ENCODE results near the gene KCNAB2.

KCNAB2 gene

GRCh38 chr1:6134741-6135510 is 89.2 kb downstream of the KCNAB2 start:
- no peak for DNase-seq

- DNase-seq: no peak
These were observed 91.0 kb downstream of the KCNAB2 start for GRCh38 chr1:6136516-6137220.

DNA sequence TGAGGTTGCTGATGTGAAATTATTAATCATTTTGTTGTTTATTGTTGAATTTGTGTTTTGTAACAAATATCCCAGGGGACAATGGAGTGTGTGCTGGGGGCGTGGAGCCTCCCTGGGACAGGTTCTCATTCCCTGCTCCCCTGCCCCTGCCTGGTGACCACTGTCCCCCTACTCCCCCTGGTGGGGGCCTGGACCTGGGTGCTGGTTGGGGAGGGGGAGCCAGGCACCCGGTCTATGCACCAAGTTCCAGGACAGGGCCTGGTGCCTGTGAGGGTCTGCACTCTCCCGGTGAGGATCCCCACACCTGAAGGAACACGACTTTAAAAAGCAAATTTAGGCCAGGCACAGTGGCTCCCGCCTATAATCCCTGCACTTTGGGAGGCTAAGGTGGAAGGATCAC is 92.1 kb downstream of the KCNAB2 start:
- no peak for DNase-seq

- no peak for DNase-seq
These were observed 94.7 kb downstream of the KCNAB2 start for GRCh38 chr1:6140413-6140812.

GRCh38 chr1:6141592-6141991 is 95.9 kb downstream of the KCNAB2 start:
- no peak for DNase-seq

- no peak for DNase-seq
These were observed 96.4 kb downstream of the KCNAB2 start for GRCh38 chr1:6142036-6142621.

GRCh38 chr1:6142734-6143133 is 97.0 kb downstream of the KCNAB2 start:
- DNase-seq: no peak

DNA sequence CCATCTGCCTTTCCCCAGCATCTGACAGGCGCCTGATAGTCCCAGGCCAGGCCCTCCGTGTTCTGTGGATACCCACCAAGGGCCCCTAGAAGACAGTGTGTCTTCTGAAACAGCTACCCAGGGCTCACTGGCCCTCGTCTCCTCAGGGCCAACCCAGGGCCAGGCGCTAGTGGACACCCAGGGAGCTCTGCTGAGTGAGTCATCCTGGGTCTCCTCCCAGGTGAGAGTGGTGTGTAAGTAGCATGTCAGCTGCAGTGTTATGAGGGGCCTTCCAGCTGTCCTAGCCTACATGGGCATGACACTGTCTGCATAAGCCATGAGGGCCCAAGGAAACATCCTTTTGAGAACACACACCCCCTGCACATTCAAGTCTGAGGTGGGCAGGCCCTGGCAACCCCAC is 97.7 kb downstream of the KCNAB2 start:
- no peak for DNase-seq

GRCh38 chr1:6144175-6144574 is 98.5 kb downstream of the KCNAB2 start:
- DNase-seq: no peak

- DNase-seq: no peak
These were observed 99.1 kb downstream of the KCNAB2 start for GRCh38 chr1:6144647-6145395.

DNA sequence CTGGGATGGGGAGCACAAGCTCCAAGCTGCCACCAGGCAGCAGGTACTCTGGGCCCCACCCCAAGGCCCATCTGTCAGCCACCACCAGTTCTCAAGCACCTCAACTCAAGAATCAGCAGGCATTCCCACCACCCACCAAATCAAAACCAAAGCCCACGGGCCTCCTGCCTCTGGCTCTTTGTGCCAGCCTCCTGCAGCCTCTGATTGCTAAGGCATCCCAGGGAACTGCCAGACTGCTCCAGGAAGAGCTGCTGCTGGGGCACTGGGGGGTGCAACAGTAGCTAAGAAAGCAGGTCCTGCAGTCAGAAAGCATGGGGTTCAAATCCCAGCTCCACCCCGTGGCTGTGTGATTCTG is 99.7 kb downstream of the KCNAB2 start:
- no peak for DNase-seq

- DNase-seq: no peak
These were observed 100.2 kb downstream of the KCNAB2 start for GRCh38 chr1:6145864-6146410.

DNA sequence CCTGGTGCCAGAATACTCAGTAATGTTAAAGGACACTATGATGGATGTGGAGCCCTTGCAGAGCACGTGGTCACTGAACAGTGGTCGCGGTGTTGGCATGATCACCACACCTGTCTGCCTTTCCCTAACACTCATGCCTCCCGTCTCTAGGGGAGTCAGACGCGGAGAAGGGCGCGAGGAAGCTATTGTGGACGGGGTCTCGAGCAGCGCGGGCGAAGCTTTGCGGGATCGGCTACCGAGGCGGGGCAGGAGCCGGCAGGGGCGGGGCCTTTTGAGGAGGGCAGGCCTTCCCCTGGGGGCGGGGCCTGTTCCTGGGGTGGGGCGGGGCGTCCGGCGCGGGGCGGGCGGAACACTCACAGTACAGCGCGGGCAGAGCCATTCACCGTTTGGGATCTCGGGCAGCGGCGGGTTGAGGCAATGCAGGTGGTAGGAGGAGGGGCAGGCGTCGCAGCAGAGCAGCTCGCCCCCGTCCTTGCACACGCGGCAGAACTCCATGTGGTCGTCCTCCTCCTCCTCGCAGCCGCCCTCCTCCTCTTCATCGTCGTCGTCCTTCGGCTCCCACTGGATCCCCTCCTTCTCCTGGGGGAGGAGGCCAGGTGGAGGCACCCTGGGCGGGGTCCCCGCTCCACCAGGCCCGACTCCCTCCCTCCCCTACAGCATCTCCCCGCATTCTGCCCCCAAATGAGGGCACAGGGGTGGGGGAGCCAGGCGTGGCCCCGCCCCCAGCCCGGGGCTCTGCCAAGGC is 103.0 kb downstream of the KCNAB2 start:
- DNase-seq: no peak

DNA sequence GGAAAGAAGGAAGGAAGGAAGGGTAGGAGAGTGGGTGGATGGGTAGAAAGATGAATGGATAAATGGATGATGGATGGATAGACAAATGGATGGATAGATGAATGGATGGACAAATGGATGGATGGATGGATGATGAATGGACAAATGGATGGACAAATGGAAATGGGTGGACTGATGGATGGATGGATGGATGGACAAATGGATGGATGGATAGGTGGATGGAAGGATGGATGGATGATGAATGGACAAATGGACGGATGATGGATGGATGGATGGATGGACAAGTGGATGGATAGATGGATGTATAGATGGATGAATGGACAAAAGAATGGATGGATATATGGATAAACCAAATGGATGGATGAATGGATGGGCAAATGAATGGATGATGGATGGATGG is 103.9 kb downstream of the KCNAB2 start:
- DNase-seq: no peak

- no peak for DNase-seq
These were observed 104.6 kb downstream of the KCNAB2 start for GRCh38 chr1:6150006-6150938.

All from SIG-M5 (cell line).